Occipital lobe (tissue), 2 donors: ENCODE measurements around the gene MEF2A. TPM values are rescaled to one million over a fixed set of nuclear protein-coding genes. Genes with fewer than 3 reads are reported as not detected.

Experiments
- DNase-seq: peaks from one replicate; lab custom pipeline; 2025; lab: John Stamatoyannopoulos, UW
- total RNA-seq: library from RNA; depleted of rRNA; stranded (reverse); fragments of >200 nt; gene quantifications from one replicate; pipeline ENCODE4 v1.2.3, GENCODE V29; 2014

Gene MEF2A
- total RNA-seq, 1 donor from 2014 or later: 46.5 TPM

DNA sequence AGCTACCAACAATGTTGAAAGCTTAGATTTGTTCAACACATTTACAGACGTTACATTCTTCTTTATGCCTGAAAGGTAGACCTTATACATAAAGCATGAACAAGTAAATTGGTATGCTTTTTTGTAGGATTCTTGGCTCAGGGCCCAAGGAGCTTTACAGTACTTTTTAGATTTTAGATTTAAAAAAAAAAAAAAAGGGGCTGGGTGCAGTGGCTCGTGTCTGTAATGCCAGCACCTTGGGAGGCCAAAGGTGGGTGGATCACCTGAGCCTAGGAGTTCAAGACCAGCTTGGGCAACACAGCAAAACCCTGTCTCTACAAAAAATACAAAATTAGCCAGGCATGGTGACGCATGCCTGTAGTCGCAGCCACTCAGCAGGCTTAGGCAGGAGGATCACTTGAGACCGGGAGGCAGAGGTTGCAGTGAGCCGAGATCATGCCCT lies 39.7 kb downstream of the MEF2A start:
- no peak for DNase-seq

DNA sequence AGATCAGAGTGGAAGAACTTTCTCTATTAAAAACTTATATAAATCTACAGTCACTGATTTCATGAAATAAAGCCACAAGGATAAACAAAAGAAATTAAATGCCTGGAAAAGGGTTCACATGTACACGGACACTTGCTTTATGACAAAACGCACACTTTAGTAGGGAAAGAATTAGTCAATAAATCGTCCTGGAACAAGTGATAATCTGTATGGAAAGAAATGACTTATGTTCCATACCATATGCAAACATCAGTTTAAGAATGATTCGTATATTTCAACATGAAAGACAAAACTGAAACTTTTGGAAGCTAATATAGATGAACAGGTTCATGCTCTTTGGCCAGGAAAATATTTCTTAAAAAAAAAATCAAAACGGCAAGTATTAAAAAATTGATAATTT lies 40.2 kb downstream of the MEF2A start:
- DNase-seq: no peak

DNA sequence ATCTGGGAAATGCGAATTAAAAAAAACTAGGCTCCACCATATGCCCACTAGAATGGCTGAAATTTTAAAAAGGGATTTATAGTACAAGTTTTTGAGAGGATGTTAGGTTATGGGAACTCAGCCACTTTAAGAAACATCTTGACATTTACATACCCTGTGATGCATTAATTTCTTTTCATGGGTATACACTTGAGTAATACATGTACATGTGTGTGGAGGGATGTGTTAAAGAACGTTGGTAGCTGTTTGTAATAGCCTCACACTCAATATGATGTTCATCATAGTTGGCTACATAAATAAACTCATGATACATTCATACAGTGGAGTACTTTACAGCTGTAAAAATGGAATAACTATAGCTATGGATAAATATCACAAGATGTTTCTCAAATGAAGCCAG lies 40.9 kb downstream of the MEF2A start:
- DNase-seq: no peak

- no peak for DNase-seq
Measured at GRCh38 chr15:99613481-99613880, 47.7 kb downstream of the MEF2A start.

DNA sequence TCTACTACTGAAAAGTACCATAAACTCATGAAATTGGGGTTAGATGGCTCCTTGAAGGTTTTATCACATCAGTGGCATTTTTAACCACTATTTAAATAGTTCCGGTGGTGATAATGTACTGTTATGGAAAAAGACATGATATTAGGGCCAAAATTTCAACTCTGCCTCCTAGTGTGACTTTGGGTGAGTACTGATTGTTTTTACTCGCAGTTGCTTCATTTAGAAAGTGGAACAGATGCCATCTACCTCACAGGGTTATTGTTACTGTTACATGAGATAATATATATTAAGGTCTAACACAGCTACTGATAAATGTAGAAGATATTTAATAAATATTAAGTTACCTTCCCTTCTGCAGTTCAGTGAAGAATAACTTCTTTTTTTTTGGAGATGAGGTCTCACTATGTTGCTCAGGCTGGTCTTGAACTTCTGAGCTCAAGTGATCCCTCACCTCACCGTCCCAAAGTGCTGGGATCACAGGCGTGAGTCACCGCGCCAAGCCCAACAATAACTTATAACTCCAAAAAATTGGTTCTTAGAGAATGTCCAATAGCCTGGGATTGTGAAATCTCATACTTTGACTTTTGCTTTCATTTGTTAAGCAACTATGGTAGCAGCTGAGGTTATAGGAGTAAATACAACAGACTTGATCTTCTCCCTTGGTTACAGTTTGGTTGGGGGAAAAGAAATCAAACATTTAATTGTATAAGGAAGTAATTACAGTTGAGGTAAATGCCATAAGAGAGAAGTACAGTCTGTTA lies 48.3 kb downstream of the MEF2A start:
- DNase-seq: no peak

DNA sequence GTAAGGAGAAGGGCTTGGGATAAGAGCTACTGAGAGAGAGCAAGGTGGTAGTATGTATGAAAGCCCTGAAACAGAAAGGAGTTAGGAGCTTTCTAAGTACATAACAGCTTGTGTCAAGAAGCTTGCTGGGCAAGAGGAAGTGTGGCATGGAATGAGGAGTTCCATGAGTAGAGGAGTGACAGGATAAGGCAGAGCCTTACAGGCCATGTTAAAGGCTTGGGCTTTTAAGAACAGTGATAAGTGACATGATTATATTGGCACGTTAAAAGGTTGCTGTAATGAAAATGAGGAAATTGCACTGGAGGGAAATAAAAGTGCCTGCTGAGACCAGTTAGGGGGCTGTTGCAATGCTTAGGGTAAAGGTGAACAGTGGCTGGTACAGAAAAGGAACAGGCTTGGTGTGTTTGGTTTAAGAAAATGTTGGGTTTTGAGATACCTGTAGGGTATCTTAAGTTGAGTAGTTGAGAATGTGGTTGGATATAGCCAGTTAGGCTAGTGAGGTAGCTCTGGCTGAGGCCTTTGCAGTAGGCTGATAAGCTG lies 49.0 kb downstream of the MEF2A start:
- no peak for DNase-seq

DNA sequence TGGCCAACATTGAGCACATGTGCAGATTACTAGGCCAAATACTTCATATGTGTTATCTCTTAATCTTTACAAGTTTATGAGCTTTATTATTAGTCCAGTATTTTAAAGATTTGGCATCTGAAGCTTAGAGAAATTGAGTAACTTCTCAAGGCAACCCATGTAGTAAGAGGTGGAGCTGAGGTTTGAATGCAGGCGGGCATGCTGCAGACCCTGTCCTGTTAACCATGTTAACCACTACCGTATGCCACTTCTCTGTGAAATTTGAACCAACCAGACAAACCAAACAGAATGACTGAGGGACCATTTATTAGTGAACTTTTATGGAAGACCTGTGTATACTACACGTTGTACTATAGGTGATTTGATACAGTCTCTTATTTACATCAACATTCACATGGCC lies 49.7 kb downstream of the MEF2A start:
- no peak for DNase-seq

GRCh38 chr15:99616129-99616528 lies 50.3 kb downstream of the MEF2A start:
- DNase-seq: no peak

GRCh38 chr15:99616773-99617342 lies 51.1 kb downstream of the MEF2A start:
- no peak for DNase-seq

DNA sequence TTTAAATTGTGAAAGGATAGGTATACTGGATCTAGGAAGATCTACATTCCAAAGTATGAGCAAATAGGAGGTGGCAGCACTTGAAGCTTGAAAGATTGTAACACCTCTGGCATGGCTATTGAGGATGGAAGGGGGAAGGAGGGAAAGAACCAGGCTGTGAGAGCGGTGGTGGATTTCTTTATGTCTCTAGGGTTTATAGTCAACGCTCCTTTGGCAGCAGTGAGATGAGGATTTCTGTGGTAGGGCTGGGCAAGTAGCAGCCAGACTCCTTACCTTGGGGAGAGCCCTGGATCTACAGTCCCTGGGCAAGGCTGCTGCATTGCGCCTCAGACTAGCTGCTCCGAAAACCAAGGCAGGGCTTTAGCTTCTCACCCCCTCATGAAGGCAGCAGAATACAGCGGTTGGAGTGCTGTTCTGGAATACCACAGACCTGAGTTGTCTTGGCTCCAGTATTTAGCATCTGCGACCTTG lies 53.2 kb downstream of the MEF2A start:
- no peak for DNase-seq

DNA sequence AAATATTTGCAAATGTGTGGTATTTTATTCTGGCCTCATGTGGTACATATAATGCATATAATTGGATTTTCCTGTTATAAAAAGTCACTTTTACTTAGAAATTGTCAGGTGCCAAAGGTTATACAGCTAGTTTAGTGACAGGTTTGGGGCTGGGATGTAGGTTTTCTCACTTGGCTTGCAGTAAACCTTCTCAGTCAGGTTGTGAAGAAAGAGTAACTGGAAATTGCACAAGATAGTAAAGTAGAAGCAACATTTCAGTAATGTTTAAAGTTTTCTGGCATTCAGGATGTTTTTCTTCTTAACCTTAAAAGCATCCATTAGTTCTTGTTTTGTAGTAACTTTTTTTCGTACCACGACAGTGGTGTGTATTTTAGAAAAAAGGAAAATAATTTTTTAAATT lies 53.9 kb downstream of the MEF2A start:
- no peak for DNase-seq

DNA sequence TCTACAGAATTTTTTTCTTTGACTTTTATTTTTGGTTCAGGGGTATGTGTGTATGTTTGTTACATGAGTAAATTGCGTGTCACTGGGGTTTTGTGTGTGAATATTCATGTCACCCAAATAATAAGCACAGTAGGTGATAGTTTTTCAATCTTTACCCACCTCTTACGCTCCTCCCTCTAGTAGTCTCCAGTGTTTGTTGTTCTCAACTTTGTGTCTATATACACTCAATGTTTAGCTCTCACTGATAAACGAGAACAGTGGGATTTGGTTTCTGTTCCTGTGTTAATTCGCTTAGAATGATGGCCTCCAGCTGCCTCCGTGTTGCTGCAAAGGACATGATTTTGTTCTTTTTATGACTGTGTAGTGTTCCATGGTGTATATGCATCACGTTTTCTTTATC lies 54.4 kb downstream of the MEF2A start:
- no peak for DNase-seq

DNA sequence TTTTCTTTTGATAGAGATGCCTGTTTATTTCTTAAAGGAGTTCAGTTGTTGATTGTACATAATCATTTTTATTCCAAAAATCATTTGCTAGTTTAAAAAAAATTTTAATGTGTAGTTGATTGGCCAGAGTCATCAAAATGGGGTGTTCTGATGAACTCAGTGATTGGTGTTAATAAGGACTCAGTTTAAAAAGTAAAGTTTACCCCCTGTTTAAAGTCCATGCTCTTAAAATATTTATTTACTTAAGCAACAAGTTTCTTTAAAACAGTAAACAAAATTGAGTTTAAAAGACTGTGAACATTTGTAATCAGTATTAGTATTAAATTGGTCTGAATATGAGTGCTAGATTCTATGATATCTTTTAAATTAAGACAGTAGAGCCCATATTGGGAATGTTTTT lies 56.0 kb downstream of the MEF2A start:
- DNase-seq: no peak

DNA sequence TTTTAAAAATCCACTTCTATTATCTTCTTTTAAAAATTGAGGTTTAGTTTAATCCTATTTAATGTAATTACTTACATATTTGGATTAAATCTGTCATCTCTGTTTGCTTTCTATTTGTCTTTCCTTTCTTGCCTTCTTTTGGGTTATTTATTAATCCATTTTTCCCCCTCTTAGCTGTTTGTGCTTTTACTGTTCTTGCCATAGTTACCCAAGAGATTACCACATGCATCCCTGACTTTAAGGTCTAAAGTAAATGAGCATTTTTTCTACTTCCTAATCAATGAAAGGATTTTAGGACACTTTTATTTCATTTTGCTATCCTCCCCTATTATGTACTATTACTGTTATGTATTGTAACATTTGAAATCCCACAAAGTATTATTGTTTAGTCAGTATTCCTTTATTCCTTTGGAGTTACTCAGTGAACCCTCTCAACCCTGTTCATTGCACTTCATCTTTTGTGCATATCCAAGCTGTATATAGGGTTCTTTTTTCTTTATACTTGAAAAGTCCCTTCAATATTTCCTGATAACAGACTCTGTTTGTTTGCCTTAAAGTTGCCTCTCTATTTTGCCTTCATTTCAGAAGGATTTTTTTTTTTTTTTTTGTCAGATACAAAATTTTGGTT lies 62.7 kb downstream of the MEF2A start:
- DNase-seq: no peak

DNA sequence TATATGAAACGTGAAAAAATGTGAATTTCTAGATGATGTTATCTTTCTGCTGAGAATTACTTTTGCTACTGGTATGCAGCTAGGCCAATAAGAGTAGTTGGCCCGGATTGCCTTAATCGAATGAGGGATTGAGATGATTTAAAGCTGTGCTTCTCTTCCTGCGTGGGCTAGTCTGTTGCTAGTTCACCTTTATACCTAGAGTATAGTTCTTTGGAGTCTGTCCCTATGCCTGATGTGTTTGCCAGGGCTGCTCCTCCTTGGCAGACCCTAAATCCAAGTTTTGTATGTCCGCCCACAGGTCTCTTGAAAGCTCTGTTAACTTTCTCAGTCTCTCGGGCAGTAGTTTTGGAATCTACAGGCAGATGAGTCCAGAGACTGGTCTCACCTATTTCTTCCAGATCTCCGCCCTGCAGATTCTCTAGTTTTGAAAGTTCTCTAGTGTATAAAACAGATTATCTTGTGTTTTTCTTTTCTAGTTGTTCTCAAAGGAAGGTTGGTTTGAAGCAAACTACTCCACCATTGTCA lies 64.9 kb downstream of the MEF2A start:
- DNase-seq: no peak

DNA sequence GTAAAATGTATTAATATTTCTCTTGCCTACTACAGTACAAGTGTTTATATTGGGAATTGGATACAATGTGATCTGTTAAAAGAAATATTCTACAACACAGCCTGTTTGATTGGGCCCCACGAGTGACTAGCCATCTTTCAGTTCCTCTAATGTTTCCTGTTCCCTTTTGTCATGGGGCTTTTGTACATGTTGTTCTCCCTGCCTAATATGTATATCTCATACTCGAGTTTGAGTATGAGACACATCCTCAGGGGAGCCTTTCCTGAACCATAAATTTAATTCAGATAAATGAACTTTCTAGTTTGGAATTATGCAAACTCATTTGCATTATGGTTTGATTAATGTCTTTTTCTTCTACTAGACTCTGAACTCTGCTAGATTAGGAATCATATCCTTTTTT lies 65.5 kb downstream of the MEF2A start:
- DNase-seq: no peak

DNA sequence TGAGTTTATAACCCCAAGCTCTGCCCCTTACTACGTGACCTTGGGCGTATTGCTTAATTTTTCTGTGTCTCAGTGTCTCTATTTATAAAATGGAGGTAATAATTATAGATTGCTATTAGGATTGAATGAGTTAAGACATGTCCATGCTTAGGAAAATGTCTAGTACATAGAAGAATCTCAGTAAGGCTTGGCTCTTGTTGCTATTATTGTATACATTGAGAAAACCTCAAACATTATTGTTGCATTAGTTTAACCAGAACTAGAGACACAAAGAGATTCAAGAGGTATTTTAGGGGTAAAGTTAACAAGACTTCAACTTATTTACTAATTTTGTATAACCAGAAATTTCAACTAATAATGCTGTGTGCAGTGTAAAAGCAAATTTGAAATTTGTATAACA lies 66.7 kb downstream of the MEF2A start:
- no peak for DNase-seq

DNA sequence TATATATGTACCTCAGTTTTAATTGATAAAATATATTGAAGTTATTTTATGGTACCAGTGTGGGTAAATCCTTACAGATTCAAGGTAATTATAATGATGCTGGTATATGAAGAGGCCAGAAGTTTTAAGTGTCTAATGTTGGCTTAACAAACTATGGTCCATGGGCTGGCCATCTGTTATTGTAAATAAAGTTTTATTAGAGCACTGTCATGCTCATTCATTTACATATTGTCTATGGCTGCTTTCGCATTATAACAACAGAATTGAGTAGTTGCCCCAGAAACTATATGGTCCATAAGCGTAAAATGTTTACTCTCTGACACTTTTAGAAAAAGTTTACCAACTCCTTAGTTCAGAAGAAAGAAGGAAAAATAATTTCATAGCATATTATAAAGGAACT lies 67.9 kb downstream of the MEF2A start:
- no peak for DNase-seq

DNA sequence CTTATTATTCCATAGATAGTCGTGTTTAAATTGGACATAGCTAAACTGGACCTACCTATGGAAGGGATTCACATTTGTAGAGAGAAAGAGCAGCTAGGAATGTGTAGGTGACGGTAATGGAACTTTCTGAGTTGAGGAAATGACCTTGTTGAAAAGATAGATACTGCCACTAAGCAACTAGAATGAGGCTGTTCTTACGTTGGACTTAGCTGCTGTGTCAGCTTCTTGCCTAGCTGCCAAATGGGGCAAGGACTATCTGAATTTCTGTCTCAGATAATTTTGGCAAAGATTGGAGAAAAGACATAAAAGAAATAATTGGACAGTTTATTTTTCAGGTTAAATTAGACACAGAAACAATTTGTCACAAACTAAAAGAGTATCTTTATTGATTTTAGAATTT lies 68.8 kb downstream of the MEF2A start:
- no peak for DNase-seq

- DNase-seq: no peak
Measured at GRCh38 chr15:99635145-99635544, 69.4 kb downstream of the MEF2A start.

- DNase-seq: no peak
Measured at GRCh38 chr15:99635794-99636193, 70.0 kb downstream of the MEF2A start.

DNA sequence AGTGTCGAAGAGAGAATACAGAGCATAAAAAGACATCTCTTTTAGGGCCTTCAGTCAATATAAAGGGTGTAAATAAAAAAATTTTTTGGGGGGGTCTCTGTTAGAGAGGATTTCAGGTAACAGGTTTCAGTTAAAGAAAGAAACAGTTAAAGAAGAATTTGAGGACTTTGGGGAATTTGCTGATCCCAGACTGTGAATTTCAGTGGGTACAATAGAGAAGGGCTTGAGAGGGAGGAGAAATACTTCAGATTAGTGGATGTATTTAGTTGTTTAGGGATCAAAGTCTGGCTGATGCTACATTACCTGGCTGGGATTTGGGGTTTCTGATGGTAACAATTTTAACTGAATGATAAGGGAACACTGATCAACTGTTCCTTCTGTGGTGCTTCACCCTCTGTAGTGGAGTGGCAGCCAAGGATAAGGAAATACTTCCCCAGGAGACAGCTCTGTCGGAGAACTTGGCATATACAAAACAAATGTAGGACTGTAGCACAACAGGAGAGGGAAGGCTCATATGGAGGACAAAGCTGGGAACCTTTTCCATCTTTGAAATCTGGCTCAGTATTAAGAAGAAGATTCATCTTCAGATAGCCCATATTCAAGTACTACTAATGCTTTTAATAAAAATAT lies 79.2 kb downstream of the MEF2A start:
- no peak for DNase-seq
